Left colon (tissue), 2 donors: ENCODE measurements around the gene ABCB1. TPM values are rescaled to one million over a fixed set of nuclear protein-coding genes. Genes with fewer than 3 reads are reported as not detected.

Experiments used
- ATAC-seq: fragments of 200-7000 bp; cut with Tn5 transposase; one replicate; pipeline ENCODE4 v1.9.1; 2020; ENCODE audit warnings: mild to moderate bottlenecking, moderate library complexity
- DNase-seq, 2 donors: peaks; one replicate each; pipeline ENCODE4 v3.0.0-alpha.2; 2020
- intact Hi-C, 2 donors: fragments of 100-400 bp; cut with DNase I in 1 of 2; cut with micrococcal nuclease in 1 of 2; formaldehyde crosslinking; loops; one replicate each; pipeline versions ENCODE4 v1.11.2 to v1.14.0; 2022; cut with DNase I, micrococcal nuclease
- total RNA-seq, 2 donors: library from RNA; stranded (reverse); fragmentation: NEBNext Ultra II Directional; extraction: Animal tissue kit (Norgen Biotek cat#: 25700); gene quantifications; one replicate each; pipeline ENCODE4 v1.2.1, GENCODE V29; 2021
- donor health status: DM: no; HTN: no; CAD: no.
- donor health status: DM: yes; HTN: yes; CAD: no.

Gene ABCB1
- total RNA-seq, 2 donors from 2014 or later, result 30.5 to 259 TPM

- no peak for ATAC-seq
- intact Hi-C loops, result no loop called here
- no peak for DNase-seq
These were observed 70.6 kb downstream of the ABCB1 start for GRCh38 chr7:87530126-87530525.

- intact Hi-C loops, result no loop called here
- ATAC-seq, result no peak
- DNase-seq, result no peak
These were observed 72.0 kb downstream of the ABCB1 start for GRCh38 chr7:87528730-87529129.

GRCh38 chr7:87518735-87519134, 81.9 kb downstream of the ABCB1 start:
- DNase-seq, result no peak
- intact Hi-C loops, result no loop called here
- ATAC-seq, result no peak

DNA sequence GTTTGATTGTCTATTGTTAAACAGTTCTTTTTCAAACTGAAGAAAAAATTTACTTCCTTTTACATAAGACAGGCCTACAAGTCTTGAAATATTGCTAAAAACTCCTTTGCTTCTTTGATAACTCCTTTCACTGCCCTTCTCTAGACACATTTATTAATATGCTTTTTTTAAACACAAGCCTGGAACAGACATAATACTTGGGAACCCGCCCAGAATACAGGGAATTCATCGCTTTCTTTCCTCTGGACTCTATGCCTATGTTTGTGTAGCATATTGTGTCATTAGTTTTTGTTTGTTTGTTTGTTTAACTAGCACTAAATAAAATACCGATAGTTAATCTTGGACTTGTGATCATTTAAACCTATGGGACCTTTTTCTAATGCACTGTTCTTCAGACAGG, 82.8 kb downstream of the ABCB1 start:
- no peak for DNase-seq
- ATAC-seq, result no peak
- intact Hi-C loops, result no loop called here

DNA sequence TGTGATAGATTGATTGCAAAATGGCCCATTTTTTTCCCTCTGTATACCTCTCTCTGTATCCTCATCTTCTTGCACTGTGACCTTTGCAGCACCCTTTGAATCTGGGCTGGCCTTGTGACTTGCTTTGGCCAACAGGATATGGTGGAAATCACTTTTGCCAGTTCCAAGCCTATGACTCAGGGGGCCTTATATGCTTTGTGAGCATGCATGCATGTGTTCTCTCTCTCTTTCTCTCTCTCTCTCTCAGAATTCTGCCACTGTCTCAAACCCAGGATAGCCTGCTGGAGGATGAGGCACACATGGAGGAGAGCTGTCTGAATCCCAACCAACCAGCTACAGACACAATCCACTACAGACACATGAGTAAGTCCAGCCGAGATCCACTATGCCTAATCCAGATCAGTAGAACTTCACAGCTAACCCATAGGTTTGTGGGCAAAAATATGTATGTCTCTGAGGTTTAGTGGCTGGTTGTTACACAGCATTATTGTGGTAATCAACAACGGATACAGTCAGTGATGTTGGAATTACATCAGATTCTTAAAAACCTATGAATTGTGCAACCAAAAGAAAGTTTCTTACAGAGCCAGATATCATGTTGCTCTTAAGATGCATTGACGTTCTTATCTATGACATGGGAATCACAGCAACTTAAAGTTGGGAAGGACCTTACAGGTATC, 83.4 kb downstream of the ABCB1 start:
- ATAC-seq (no peak), DNase-seq (no peak)
- intact Hi-C loops, result no loop called here

GRCh38 chr7:87513735-87514335, 86.8 kb downstream of the ABCB1 start:
- ATAC-seq (no peak), DNase-seq (no peak)
- intact Hi-C loops, result no loop called here

GRCh38 chr7:87512906-87513305, 87.8 kb downstream of the ABCB1 start:
- intact Hi-C loops, result no loop called here
- no peak for DNase-seq
- no peak for ATAC-seq

DNA sequence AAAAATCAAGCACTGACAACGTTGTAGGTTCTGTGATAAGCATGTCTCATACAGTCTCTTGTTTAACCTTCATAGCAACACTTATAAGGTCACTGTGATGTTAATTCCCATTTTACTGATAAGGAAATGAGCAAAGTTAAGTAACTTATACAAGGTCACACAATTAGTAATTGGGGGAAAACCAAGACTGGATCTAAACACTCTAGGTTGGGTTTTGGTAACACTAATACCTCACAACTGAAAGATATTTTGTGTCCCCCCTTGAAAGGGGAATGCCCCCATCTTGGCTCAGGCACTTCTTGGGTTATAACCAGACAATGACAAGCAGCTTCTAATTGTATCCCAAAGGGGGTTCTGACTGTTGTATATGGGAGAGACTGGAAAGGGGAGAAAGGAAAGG, 89.2 kb downstream of the ABCB1 start:
- DNase-seq, result no peak
- intact Hi-C loops, result no loop called here
- ATAC-seq, result no peak

GRCh38 chr7:87510411-87510875, 90.2 kb downstream of the ABCB1 start:
- no peak for ATAC-seq
- intact Hi-C loops, result no loop called here
- no peak for DNase-seq

DNA sequence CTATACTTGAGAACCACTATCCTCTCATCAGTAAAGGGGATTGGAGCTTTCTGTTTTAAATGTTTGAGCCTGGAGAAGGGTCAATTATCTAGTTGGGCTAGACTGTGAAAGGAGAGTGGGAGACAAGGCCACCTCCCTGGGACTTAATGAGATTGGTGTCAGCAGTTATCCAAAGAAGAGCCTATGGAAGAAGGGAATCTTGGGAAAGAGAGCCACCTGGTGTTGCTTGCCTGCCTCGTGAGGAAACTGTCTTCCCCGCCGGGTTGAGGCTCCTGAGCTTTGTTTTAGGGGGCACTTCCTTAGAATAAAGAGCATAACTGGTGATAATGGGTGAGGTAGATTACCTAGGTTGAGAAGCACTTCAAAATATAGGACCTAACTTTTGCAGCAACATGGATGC, 93.2 kb downstream of the ABCB1 start:
- intact Hi-C loops, result loop anchor here in 1 of 2 donors (10.0 kb wide), 1 partner anchor 377 kb away; no protein-coding TSS in a partner anchor

GRCh38 chr7:87506246-87507180, 94.2 kb downstream of the ABCB1 start:
- intact Hi-C loops, result loop anchor here in 1 of 2 donors (10.0 kb wide), 1 partner anchor 378 kb away; no protein-coding TSS in a partner anchor
- ATAC-seq (peak; percentile 43), DNase-seq (no peak)

More for the DNA sequence above, 93.2 kb downstream of the ABCB1 start:
- DNase-seq (no peak), ATAC-seq (no peak)

DNA sequence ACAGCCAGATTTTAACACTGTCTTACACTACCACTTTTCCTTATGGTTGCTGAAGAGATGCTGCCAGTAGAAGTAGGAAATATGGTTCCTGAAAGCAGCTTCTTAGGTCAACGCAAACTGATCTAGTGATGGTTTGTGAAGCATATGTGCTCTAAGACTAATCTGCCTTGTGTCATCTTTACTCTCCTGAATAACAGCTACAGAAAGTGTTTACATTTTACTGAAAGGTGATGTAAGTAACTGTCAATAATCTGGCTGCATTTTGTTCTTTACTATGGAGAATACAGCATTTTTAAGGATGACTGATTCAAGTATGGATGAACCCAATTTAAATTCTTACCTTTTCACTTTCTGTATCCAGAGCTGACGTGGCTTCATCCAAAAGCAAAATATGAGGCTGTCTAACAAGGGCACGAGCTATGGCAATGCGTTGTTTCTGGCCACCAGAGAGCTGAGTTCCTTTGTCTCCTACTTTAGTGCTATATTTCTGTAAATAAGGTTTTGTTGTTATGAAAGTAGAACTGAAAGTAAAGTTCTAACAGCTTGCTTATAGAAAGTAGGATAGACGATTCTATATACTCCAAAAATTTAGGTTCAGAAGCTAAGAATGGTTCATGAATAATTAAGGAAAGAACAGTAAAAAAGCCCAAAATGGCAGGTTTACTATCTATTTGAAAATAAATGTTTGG, 95.0 kb downstream of the ABCB1 start:
- intact Hi-C loops, result loop anchor here in 1 of 2 donors (10.0 kb wide), 1 partner anchor 379 kb away; no protein-coding TSS in a partner anchor
- ATAC-seq (no peak), DNase-seq (no peak)

- no peak for ATAC-seq
- no peak for DNase-seq
- intact Hi-C loops, result loop anchor here in 1 of 2 donors (10.0 kb wide), 1 partner anchor 380 kb away; no protein-coding TSS in a partner anchor
These were observed 95.6 kb downstream of the ABCB1 start for GRCh38 chr7:87505122-87505521.

- intact Hi-C loops, result no loop called here
- DNase-seq (no peak), ATAC-seq (no peak)
These were observed 101.2 kb downstream of the ABCB1 start for GRCh38 chr7:87499494-87499893.

GRCh38 chr7:87498893-87499292, 101.8 kb downstream of the ABCB1 start:
- intact Hi-C loops, result no loop called here
- ATAC-seq (no peak), DNase-seq (no peak)

GRCh38 chr7:87497482-87497881, 103.2 kb downstream of the ABCB1 start:
- ATAC-seq (no peak), DNase-seq (no peak)
- intact Hi-C loops, result no loop called here

- DNase-seq (no peak), ATAC-seq (no peak)
- intact Hi-C loops, result no loop called here
These were observed 105.3 kb downstream of the ABCB1 start for GRCh38 chr7:87495366-87495765.

DNA sequence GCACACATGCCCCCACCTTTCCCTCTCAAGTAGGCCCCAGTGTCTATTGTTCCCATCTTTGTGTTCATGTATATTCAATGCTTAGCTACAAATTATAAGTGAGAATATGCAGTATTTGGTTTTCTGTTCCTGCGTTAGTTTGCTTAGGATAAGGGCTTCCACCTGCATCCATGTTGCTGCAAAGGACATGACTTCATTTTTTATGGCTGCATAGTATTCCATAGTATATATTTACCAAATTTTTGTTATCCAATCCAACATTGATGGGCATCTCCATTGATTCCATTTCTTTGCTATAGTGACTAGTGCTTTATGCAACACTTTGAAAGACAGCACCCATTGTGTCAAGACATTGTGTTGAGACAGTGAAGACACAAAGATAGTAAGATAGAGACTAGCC, 106.2 kb downstream of the ABCB1 start:
- intact Hi-C loops, result no loop called here
- ATAC-seq (no peak), DNase-seq (no peak)

DNA sequence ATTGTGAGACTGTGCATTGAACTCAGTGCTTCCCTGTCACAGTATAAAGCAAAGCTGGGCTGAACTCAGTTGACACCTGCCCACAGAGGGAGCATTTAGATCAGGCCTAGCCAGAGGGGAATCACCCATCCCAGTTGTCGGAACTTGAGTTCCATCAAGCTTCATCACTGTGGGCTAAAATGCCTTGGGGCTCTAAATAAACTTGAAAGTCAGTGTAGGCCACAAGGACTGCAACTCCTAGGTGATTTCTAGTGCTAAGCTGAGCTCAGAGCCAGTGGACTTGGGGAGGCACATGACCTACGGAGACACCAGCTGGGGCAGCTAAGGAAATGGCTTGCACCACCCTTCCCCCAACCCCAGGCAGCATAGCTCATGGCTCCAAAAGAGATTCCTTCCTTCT, 117.6 kb downstream of the ABCB1 start:
- DNase-seq, result no peak
- intact Hi-C loops, result no loop called here
- ATAC-seq, result no peak
